Fibroblast of lung (primary cell): ENCODE results near the gene SMIM13. TPM values are rescaled to one million over a fixed set of nuclear protein-coding genes. Genes with fewer than 3 reads are reported as not detected.

ENCODE experiments used
- DNase-seq, 2 donors: peaks; one replicate each; pipeline versions ENCODE4 v3.0.0 to v3.0.0-alpha.2; 2010; ENCODE audit warnings: low read depth in 2 of 2
- H2AFZ ChIP-seq: 2 replicates; pipeline ENCODE4 v1.5.1; 2012; ENCODE audit warnings: low read length, control low read depth, inconsistent platforms
- H3K27ac ChIP-seq: 2 replicates; pipeline ENCODE4 v1.5.1; 2011; ENCODE audit warnings: low read length, control low read depth; ENCODE audit not compliant: insufficient read depth
- H3K27me3 ChIP-seq: 2 replicates; pipeline ENCODE4 v1.5.1; 2011; ENCODE audit warnings: mild to moderate bottlenecking, low read length; ENCODE audit not compliant: control insufficient read depth, insufficient read depth
- H3K36me3 ChIP-seq: 2 replicates; pipeline ENCODE4 v1.5.1; 2011; ENCODE audit warnings: low read length; ENCODE audit not compliant: control insufficient read depth, insufficient read depth
- H3K4me1 ChIP-seq: 2 replicates; pipeline ENCODE4 v1.5.1; 2011; ENCODE audit warnings: low read length; ENCODE audit not compliant: control insufficient read depth, insufficient read depth; ENCODE audit errors: extremely low read depth
- H3K4me2 ChIP-seq: 2 replicates; pipeline ENCODE4 v1.5.1; 2011; ENCODE audit warnings: low read length, control low read depth; ENCODE audit not compliant: insufficient read depth; ENCODE audit errors: extremely low read depth
- H3K4me3 ChIP-seq, 4 experiments: fragments of 200-600 bp in 1 of 4; sonication (generic) in 1 of 4; replicated peaks in 1 of 4; 2 replicates each; pipeline ENCODE4 v1.5.1; 2011 to 2016; ENCODE audit warnings: low read length in 4 of 4, low read depth in 3 of 4, mild to moderate bottlenecking in 3 of 4, control low read depth in 2 of 4, inconsistent platforms in 1 of 4, mixed read lengths in 1 of 4; ENCODE audit not compliant: insufficient read depth in 1 of 4; ENCODE audit errors: control extremely low read depth in 1 of 4
- H3K79me2 ChIP-seq: 2 replicates; pipeline ENCODE4 v1.5.1; 2012; ENCODE audit warnings: mild to moderate bottlenecking, low read length, inconsistent platforms; ENCODE audit not compliant: control insufficient read depth, insufficient read depth
- H3K9ac ChIP-seq: 2 replicates; pipeline ENCODE4 v1.5.1; 2011; ENCODE audit warnings: mild to moderate bottlenecking, low read length, control low read depth; ENCODE audit not compliant: insufficient read depth
- H3K9me3 ChIP-seq: 2 replicates; pipeline ENCODE4 v1.5.1; 2012; ENCODE audit warnings: low read depth, low read length; ENCODE audit not compliant: control insufficient read depth, insufficient read depth
- H4K20me1 ChIP-seq: 2 replicates; pipeline ENCODE4 v1.5.1; 2011; ENCODE audit warnings: low read length; ENCODE audit not compliant: control insufficient read depth, insufficient read depth; ENCODE audit errors: extremely low read depth
- CTCF ChIP-seq, 2 donors: IDR thresholded peaks in 1 of 2; conservative IDR thresholded peaks in 1 of 2; 1 replicate in 1 of 2; 2 replicates in 1 of 2; pipeline ENCODE4 v1.5.1; 2011 to 2012; ENCODE audit warnings: low read length in 2 of 2, control low read depth in 1 of 2, inconsistent platforms in 1 of 2, low read depth in 1 of 2, mild to moderate bottlenecking in 1 of 2
- EZH2 ChIP-seq: IDR thresholded peaks from 2 replicates; pipeline ENCODE4 v1.5.1; 2012; ENCODE audit warnings: low read length, control low read depth, mild to moderate bottlenecking; ENCODE audit errors: missing control alignments
- polyA plus RNA-seq, 2 donors: library from polyadenylated mRNA; depleted of rRNA in 1 of 2; stranded (reverse) in 1 of 2; unstranded in 1 of 2; fragments of >200 nt; gene quantifications; 2 replicates each; pipeline ENCODE4 v1.2.1, GENCODE V29; 2011 to 2012; ENCODE audit warnings: missing spikeins in 1 of 2
- total RNA-seq: library from RNA; depleted of rRNA; stranded (reverse); fragments of >200 nt; gene quantifications from 2 replicates; pipeline ENCODE4 v1.2.1, GENCODE V29; 2014

The SMIM13 gene
- total and polyA plus RNA-seq, 2 donors (not counting 1 experiment from before 2014, with no cell fraction given), result 6.9 to 7.4 TPM

- no peak for DNase-seq
- Histone ChIP-seq H3K79me2 (no peaks in the 10 kb centered on the region), H3K36me3 (no peaks in the 10 kb centered on the region), H3K9me3 (no peaks in the 10 kb centered on the region), H3K4me1 (no peaks in the 10 kb centered on the region), H2AFZ (no peak overlapping the region), H3K27ac (no peak overlapping the region), H3K27me3 (no peaks in the 10 kb centered on the region), H3K9ac (no peak overlapping the region), H4K20me1 (no peaks in the 10 kb centered on the region), H3K4me3 (no peak overlapping the region), H3K4me2 (no peak overlapping the region)
- TF ChIP-seq CTCF (conservative IDR thresholded peaks at IDR 0.05 in 1 of 2, IDR thresholded peaks at IDR 0.05 in 1 of 2; ENCODE audit: low read depth in 1 of 2, low read length in 2 of 2), result no peak
- TF ChIP-seq EZH2, result no peak
Observed at GRCh38 chr6:11149551-11149950, 55.9 kb downstream of the SMIM13 start.

- no peaks in the 10 kb centered on the region for H3K27me3 ChIP-seq
- no peaks in the 10 kb centered on the region for H3K36me3 ChIP-seq
- no peak overlapping the region for H3K27ac ChIP-seq
- H3K9ac ChIP-seq, result no peak overlapping the region
- H2AFZ ChIP-seq, result no peak overlapping the region
- H3K4me2 ChIP-seq, result no peak overlapping the region
- TF ChIP-seq CTCF (conservative IDR thresholded peaks at IDR 0.05 in 1 of 2, IDR thresholded peaks at IDR 0.05 in 1 of 2; ENCODE audit: low read depth in 1 of 2, low read length in 2 of 2), result no peak
- TF ChIP-seq EZH2, result no peak
- DNase-seq, result no peak
- no peaks in the 10 kb centered on the region for H3K9me3 ChIP-seq
- H4K20me1 ChIP-seq, result no peaks in the 10 kb centered on the region
- H3K4me3 ChIP-seq, result no peak overlapping the region
- H3K4me1 ChIP-seq, result no peaks in the 10 kb centered on the region
- no peaks in the 10 kb centered on the region for H3K79me2 ChIP-seq
Observed at GRCh38 chr6:11151488-11151887, 57.9 kb downstream of the SMIM13 start.

GRCh38 chr6:11152581-11152980 lies 58.9 kb downstream of the SMIM13 start:
- Histone ChIP-seq H3K27ac (no peak overlapping the region), H3K4me1 (no peaks in the 10 kb centered on the region), H3K27me3 (no peaks in the 10 kb centered on the region), H3K36me3 (no peaks in the 10 kb centered on the region), H3K9ac (no peak overlapping the region), H4K20me1 (no peaks in the 10 kb centered on the region), H3K9me3 (no peaks in the 10 kb centered on the region), H3K4me2 (no peak overlapping the region), H3K79me2 (no peaks in the 10 kb centered on the region), H2AFZ (no peak overlapping the region), H3K4me3 (no peak overlapping the region)
- no peak for TF ChIP-seq EZH2
- TF ChIP-seq CTCF (conservative IDR thresholded peaks at IDR 0.05 in 1 of 2, IDR thresholded peaks at IDR 0.05 in 1 of 2; ENCODE audit: low read depth in 1 of 2, low read length in 2 of 2), result no peak
- no peak for DNase-seq
